ENCODE data around the gene PLA2G2F. TPM values are rescaled to one million over a fixed set of nuclear protein-coding genes. Genes with fewer than 3 reads are reported as not detected.

PLA2G2F gene
- total and polyA plus RNA-seq, 2 of the 8 experiments (the other 6 are each of a cell fraction or from before 2014, with no cell fraction given), result not detected

- no peak for TF ChIP-seq RFX5 (IDR thresholded peaks at IDR 0.05; ENCODE audit: borderline replicate concordance, low read depth, low read length)
- no peak for TF ChIP-seq SIRT6 (IDR thresholded peaks at IDR 0.05; ENCODE audit: low read length)
- TF ChIP-seq HDAC6 (IDR thresholded peaks at IDR 0.05; ENCODE audit: low read depth, low read length), result no peak
These were observed 14.0 kb upstream of the PLA2G2F start (continued) for GRCh38 chr1:20125100-20125499.
